DMS153 (cell line): ENCODE results near the gene ATP2B2.

Experiments
- DNase-seq: peaks from one replicate; lab custom pipeline; 2025; lab: John Stamatoyannopoulos, UW

ATP2B2 gene

DNA sequence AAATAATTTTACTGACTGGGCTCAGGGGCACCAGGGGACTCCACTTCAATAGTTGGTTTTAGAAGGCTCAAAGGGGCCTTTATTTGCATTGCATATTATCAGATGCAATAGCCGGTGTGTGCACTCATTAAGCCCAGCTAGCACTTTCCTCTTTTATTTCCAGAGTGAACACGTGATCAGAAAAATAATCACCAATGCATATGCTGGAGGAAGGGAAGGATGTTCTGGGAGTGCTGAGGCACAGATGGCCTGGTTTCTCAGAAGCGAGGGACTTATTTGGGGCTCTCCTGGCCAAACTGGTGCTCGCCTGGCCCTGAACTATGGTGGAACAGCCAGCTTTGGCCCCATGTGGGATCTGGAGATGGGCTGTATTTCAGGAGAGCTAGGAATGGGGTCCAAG is 124.0 kb downstream of the ATP2B2 start:
- no peak for DNase-seq

- DNase-seq: no peak
Observed at GRCh38 chr3:10380906-10381305, 124.5 kb downstream of the ATP2B2 start.

DNA sequence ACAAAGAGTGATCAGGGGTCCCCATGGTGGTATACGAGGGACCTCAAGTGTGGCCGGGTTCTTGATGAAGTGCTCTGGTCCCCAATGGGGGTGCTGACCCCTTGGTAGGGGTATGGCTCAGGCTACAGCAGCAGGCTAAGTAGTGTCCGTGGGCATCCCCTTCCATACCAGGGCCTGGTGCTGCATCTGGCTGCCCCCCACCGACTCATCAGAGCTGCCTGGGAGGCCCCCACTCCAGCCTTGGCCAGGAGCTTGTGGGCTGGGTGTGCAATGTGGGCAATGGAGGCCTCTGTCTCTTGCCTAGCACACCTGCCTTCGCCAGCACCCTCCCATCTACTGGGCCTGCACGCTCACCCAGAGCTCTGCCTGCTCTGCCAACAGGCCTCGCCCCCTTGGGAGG is 125.4 kb downstream of the ATP2B2 start:
- no peak for DNase-seq

DNA sequence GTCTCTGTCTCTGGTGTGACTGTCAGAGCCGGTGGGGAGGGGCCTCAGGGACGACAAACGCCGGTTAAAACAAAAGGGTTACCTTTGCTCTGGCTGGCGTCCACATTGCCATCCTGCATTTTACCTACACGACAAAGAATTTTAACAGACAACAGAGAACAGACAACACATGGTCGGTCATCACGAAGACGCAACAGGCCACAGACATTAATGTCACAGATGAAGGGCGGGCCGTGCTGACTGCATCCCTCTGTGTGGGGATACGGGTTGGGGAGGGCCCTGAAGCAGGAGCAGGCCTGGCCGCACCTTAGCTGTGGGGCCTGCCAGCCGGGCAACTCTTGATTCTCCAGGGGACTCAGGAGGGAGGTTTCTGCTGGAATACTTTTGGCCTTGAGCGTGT is 126.2 kb downstream of the ATP2B2 start:
- no peak for DNase-seq

- no peak for DNase-seq
Observed at GRCh38 chr3:10378742-10379141, 126.6 kb downstream of the ATP2B2 start.

- DNase-seq: no peak
Observed at GRCh38 chr3:10378246-10378645, 127.1 kb downstream of the ATP2B2 start.

DNA sequence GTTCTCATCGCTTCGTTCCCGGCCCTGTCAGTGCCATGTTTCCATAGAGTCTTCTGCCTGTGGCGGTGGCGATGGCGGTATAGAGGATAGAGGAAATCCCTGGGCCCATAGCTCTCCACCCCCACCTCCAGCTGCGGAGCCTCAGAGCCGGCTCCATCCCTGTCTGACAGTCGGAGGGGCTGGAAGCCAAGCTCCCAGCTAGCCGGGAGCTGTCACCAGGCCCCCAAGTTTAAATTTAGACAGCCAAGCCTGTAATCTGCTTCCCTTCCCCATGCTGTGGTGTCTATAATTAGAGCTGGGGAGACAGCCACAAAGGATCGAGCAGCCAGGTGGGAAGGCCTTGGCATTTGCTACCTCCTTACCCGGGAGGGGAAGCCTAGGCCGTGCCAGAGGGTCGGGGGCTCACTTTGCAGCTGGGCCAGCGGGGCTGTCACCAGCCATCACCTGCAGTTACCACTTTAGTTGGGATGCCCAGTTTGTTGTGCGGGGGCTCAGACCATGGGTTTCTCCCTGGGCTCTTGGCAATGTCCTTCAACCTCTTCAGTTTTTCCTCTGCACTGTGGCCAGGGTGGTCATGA is 128.1 kb downstream of the ATP2B2 start:
- DNase-seq: no peak

DNA sequence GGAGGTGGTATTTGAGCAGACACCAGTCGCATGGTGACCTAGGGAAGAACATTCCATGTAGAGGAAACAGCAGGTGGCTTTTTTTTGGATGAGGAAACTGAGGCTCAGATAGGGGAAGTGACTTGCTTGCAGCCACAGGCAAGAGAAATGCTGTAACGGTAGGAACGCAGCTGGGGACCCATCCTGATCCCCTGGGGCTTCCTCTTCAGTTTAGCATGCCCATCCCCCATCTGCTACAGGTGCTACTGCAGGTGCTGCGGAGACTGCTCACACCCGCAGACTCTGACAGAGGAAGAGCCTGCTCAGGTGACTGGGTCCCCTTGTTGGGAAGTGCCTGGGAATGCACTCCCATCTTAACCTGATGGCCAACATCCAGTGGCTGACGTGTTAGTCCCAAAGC is 129.0 kb downstream of the ATP2B2 start:
- DNase-seq: no peak

GRCh38 chr3:10375296-10376053 is 129.9 kb downstream of the ATP2B2 start:
- DNase-seq: no peak

GRCh38 chr3:10374311-10374710 is 131.1 kb downstream of the ATP2B2 start:
- no peak for DNase-seq

DNA sequence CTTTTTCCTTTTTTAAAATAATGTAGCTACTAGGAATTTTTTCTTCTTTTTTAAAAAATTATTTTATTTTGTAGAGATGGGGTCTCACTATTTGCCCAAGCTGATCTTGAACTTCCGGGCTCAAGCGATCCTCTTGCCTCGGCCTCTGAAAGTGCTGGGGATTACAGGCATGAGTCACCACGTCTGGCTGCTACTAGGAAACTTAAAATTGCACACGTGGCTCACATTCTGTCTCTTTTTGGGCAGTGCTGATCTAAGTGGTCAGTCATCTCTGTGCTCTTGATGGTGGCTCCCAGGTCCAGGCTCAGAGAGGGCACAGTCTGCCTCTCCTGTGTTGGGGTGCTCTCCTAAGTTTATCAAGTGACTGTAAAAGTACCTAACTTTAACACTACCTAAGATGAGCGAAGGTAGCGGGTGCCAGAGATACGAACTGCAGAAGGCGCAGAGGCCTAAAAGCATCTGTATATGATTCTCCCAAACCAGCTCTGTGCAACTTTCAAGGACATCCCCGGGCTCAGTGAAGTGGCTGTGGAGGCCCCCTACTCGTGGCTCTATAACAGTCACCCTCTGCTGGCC is 131.6 kb downstream of the ATP2B2 start:
- no peak for DNase-seq

GRCh38 chr3:10371789-10372188 is 133.6 kb downstream of the ATP2B2 start:
- no peak for DNase-seq

GRCh38 chr3:10371167-10371566 is 134.2 kb downstream of the ATP2B2 start:
- DNase-seq: no peak

DNA sequence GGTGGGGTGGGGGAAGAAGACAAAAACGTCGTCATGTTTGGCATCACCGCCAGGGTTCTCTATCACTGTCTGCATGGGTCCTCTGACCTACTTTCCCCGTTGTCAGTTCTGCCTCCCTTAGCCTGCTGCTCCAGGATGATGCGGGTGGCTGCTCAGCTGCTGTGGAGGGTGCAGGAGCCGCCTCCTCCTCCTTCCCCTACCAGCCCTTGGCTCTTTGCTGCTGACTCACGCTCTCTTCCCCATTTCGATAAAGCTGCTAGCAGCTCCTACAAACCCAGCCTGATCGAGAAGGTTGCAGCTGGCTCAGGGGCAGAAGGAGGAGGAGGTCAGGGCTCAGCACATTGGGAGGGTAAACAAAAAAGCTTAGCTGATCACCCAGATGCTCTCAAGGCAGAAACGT is 135.0 kb downstream of the ATP2B2 start:
- DNase-seq: no peak

- DNase-seq: no peak
Observed at GRCh38 chr3:10368512-10368911, 136.9 kb downstream of the ATP2B2 start.

- no peak for DNase-seq
Observed at GRCh38 chr3:10367506-10367905, 137.9 kb downstream of the ATP2B2 start.

GRCh38 chr3:10366651-10367101 is 138.7 kb downstream of the ATP2B2 start:
- DNase-seq: no peak

GRCh38 chr3:10365791-10366190 is 139.6 kb downstream of the ATP2B2 start:
- DNase-seq: no peak

- DNase-seq: no peak
Observed at GRCh38 chr3:10365316-10365715, 140.1 kb downstream of the ATP2B2 start.

DNA sequence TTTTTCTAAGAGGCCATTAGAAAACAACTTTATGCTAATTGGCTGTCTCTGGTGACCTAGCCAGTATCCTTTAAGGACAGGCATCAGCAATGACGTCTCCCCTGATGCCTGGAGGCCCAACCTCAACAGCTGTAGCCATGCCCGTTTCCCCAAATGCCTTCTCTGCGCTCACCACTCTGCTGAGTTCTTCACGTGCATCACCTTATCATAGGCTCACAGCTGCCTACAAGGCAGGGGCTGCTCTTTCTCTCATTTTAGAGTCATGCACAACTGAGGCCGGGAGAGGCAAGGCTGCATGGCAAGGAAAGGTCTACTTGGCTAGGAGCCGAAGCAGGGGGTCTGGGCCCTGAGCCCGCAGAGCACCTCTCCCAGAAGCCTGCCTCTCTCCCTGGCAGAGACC is 140.6 kb downstream of the ATP2B2 start:
- no peak for DNase-seq

DNA sequence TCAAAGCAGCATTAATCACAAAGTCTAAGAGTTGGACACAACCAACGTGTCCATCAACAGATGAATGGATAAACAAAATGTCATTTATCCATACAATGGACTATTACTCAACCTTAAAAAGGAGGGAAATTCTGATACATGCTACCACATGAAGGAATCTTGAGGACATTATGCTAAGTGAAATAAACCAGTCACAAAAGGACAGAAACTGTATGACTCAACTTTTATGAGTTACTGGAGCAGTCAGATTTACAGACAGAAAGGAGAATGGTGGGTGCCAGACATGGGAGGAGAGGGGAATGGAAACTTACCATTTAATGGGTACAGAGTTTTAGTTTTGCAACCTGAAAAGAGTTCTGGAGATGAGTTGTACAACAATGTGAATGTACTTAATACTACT is 141.5 kb downstream of the ATP2B2 start:
- no peak for DNase-seq

DNA sequence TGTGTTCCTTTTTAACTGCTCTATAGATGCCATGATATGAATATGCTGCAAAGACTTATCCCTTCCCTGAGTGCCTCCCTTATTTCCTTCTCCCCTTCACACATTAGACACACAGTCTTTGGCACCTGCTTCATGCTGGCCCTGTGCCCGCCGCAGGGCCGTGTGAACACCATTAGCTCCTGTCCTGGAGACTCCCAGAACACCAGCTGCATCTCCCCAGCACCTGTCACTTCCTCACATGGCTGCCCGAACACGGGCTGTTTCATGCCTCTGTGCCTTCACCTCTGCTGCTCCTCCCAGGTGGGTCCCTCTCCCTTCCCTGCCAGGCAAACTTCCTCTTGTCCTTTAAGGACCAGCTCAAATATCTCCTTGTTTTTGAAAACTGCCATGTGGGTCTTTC is 144.0 kb downstream of the ATP2B2 start:
- DNase-seq: no peak

DNA sequence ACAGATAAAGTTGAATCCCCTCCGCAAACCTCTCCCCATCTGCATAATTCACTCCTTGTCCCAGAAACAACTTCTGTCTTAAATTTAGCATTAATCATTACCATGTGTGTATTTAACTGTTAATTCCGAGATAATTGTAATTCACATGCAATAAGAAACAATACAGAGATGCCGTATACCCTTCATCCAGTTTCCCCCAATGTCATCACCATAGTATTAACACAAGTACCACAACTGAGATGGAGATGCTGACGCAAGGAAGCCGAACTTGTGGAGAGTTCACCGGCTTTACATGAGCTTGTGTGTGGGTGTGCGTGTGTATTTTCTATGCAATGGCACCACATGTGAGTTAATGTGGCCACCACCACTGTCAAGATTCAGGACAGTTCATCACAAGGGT is 144.9 kb downstream of the ATP2B2 start:
- DNase-seq: no peak

- no peak for DNase-seq
Observed at GRCh38 chr3:10359761-10360161, 145.6 kb downstream of the ATP2B2 start.
